Measurements from ENCODE around the gene OR5B17. TPM values are rescaled to one million over a fixed set of nuclear protein-coding genes. Genes with fewer than 3 reads are reported as not detected.

OR5B17 gene
- total RNA-seq, 2 experiments from 2014 or later, result not detected

- peak in 1 of 14 experiments; percentile 2 for DNase-seq
- H3K4me3 Mint-ChIP-seq, result no peak overlapping the region
- ChIA-PET POLR2A (no interaction called here), CTCF (no interaction called here)
- no peak overlapping the region for H3K27ac Mint-ChIP-seq
- no peaks in the 10 kb centered on the region for H3K36me3 Mint-ChIP-seq (ENCODE audit: low read depth)
- no peaks in the 10 kb centered on the region for H3K4me1 ChIP-seq (ENCODE audit: insufficient read depth, low read length)
- H3K36me3 ChIP-seq (ENCODE audit: insufficient read depth, low read length), result no peaks in the 10 kb centered on the region
- H3K9me3 Mint-ChIP-seq, result no peaks in the 10 kb centered on the region
- no peak for TF ChIP-seq CTCF (IDR thresholded peaks at IDR 0.05)
- peaks cover 0 to 3% of the 10 kb centered on the region in 2 experiments for H3K27me3 ChIP-seq (ENCODE audit: control insufficient read depth in 1 of 2, insufficient read depth in 2 of 2, low read length in 2 of 2)
- no peak for ATAC-seq (ENCODE audit: poor library complexity)
- intact Hi-C loops (cut with DNase I, micrococcal nuclease), result no loop called here
- no peak overlapping the region for H3K27ac ChIP-seq (ENCODE audit: low read depth in 1 of 2, low read length in 2 of 2)
- no peak overlapping the region for H3K4me3 ChIP-seq (ENCODE audit: low read length)
- H3K27me3 Mint-ChIP-seq, result no peaks in the 10 kb centered on the region
- no peaks in the 10 kb centered on the region for H3K4me1 Mint-ChIP-seq (ENCODE audit: low read depth)
- H3K9me3 ChIP-seq (ENCODE audit: control insufficient read depth in 1 of 2, insufficient read depth in 1 of 2, low read length in 2 of 2), result peaks cover 5 to 9% of the 10 kb centered on the region in 2 experiments
These were observed 31.7 kb upstream of the OR5B17 start for GRCh38 chr11:58390551-58391063.

- intact Hi-C loops (cut with DNase I, micrococcal nuclease), result no loop called here
- no peak overlapping the region for H3K27ac ChIP-seq (ENCODE audit: low read depth in 1 of 2, low read length in 2 of 2)
- Mint-ChIP-seq H3K27me3 (peaks cover 27% of the 10 kb centered on the region), H3K4me3 (no peak overlapping the region), H3K27ac (no peak overlapping the region), H3K9me3 (no peaks in the 10 kb centered on the region), H3K36me3 (ENCODE audit: low read depth) (no peaks in the 10 kb centered on the region), H3K4me1 (ENCODE audit: low read depth) (no peaks in the 10 kb centered on the region)
- no peak for TF ChIP-seq CTCF (IDR thresholded peaks at IDR 0.05)
- no peak for DNase-seq
- H3K36me3 ChIP-seq (ENCODE audit: insufficient read depth, low read length), result no peaks in the 10 kb centered on the region
- H3K9me3 ChIP-seq (ENCODE audit: control insufficient read depth in 1 of 2, insufficient read depth in 1 of 2, low read length in 2 of 2), result no peaks in the 10 kb centered on the region
- H3K27me3 ChIP-seq (ENCODE audit: control insufficient read depth in 1 of 2, insufficient read depth in 2 of 2, low read length in 2 of 2), result no peaks in the 10 kb centered on the region
- H3K4me1 ChIP-seq (ENCODE audit: insufficient read depth, low read length), result no peaks in the 10 kb centered on the region
- ATAC-seq (ENCODE audit: poor library complexity), result no peak
- ChIA-PET POLR2A (no interaction called here), CTCF (no interaction called here)
- no peak overlapping the region for H3K4me3 ChIP-seq (ENCODE audit: low read length)
These were observed 4.1 kb downstream of the OR5B17 start for GRCh38 chr11:58354727-58355126.

- CTCF ChIA-PET, result interaction anchor here (0.9 kb wide), 1 partner anchor 9 kb away, joined by 3 read pairs; no protein-coding TSS in a partner anchor
- H3K27me3 Mint-ChIP-seq, result peaks cover 29% of the 10 kb centered on the region
- H3K4me3 Mint-ChIP-seq, result no peak overlapping the region
These were observed 13.7 kb downstream of the OR5B17 start for GRCh38 chr11:58345204-58345603.

More at GRCh38 chr11:58345204-58345603, 13.7 kb downstream of the OR5B17 start:
- intact Hi-C loops (cut with DNase I, micrococcal nuclease), result no loop called here
- H3K27me3 ChIP-seq (ENCODE audit: control insufficient read depth in 1 of 2, insufficient read depth in 2 of 2, low read length in 2 of 2), result no peaks in the 10 kb centered on the region
- DNase-seq, result no peak
- no peaks in the 10 kb centered on the region for H3K9me3 Mint-ChIP-seq
- ATAC-seq (ENCODE audit: poor library complexity), result no peak
- no peaks in the 10 kb centered on the region for H3K9me3 ChIP-seq (ENCODE audit: control insufficient read depth in 1 of 2, insufficient read depth in 1 of 2, low read length in 2 of 2)
- H3K27ac Mint-ChIP-seq, result no peak overlapping the region
- no peaks in the 10 kb centered on the region for H3K4me1 Mint-ChIP-seq (ENCODE audit: low read depth)
- TF ChIP-seq CTCF (IDR thresholded peaks at IDR 0.05), result no peak
- H3K36me3 ChIP-seq (ENCODE audit: insufficient read depth, low read length), result no peaks in the 10 kb centered on the region
- no peak overlapping the region for H3K27ac ChIP-seq (ENCODE audit: low read depth in 1 of 2, low read length in 2 of 2)
- POLR2A ChIA-PET, result no interaction called here
- no peak overlapping the region for H3K4me3 ChIP-seq (ENCODE audit: low read length)
- H3K4me1 ChIP-seq (ENCODE audit: insufficient read depth, low read length), result no peaks in the 10 kb centered on the region
- H3K36me3 Mint-ChIP-seq (ENCODE audit: low read depth), result no peaks in the 10 kb centered on the region

Data from CD4-positive, alpha-beta T cell (primary cell).